GM19455 (cell line): ENCODE results near the gene USP43.
"Not testable (repeated sequence)": the region's sequence is repeated elsewhere in the genome, so short reads cannot be mapped to it uniquely, and the experiment has no call there.

ENCODE experiments used
- ATAC-seq: cut with Tn5 transposase; IDR thresholded peaks from one replicate; pipeline ENCODE4 v1.9.1; 2021; ENCODE audit not compliant: unreplicated experiment

Gene USP43, protein sequence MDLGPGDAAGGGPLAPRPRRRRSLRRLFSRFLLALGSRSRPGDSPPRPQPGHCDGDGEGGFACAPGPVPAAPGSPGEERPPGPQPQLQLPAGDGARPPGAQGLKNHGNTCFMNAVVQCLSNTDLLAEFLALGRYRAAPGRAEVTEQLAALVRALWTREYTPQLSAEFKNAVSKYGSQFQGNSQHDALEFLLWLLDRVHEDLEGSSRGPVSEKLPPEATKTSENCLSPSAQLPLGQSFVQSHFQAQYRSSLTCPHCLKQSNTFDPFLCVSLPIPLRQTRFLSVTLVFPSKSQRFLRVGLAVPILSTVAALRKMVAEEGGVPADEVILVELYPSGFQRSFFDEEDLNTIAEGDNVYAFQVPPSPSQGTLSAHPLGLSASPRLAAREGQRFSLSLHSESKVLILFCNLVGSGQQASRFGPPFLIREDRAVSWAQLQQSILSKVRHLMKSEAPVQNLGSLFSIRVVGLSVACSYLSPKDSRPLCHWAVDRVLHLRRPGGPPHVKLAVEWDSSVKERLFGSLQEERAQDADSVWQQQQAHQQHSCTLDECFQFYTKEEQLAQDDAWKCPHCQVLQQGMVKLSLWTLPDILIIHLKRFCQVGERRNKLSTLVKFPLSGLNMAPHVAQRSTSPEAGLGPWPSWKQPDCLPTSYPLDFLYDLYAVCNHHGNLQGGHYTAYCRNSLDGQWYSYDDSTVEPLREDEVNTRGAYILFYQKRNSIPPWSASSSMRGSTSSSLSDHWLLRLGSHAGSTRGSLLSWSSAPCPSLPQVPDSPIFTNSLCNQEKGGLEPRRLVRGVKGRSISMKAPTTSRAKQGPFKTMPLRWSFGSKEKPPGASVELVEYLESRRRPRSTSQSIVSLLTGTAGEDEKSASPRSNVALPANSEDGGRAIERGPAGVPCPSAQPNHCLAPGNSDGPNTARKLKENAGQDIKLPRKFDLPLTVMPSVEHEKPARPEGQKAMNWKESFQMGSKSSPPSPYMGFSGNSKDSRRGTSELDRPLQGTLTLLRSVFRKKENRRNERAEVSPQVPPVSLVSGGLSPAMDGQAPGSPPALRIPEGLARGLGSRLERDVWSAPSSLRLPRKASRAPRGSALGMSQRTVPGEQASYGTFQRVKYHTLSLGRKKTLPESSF

DNA sequence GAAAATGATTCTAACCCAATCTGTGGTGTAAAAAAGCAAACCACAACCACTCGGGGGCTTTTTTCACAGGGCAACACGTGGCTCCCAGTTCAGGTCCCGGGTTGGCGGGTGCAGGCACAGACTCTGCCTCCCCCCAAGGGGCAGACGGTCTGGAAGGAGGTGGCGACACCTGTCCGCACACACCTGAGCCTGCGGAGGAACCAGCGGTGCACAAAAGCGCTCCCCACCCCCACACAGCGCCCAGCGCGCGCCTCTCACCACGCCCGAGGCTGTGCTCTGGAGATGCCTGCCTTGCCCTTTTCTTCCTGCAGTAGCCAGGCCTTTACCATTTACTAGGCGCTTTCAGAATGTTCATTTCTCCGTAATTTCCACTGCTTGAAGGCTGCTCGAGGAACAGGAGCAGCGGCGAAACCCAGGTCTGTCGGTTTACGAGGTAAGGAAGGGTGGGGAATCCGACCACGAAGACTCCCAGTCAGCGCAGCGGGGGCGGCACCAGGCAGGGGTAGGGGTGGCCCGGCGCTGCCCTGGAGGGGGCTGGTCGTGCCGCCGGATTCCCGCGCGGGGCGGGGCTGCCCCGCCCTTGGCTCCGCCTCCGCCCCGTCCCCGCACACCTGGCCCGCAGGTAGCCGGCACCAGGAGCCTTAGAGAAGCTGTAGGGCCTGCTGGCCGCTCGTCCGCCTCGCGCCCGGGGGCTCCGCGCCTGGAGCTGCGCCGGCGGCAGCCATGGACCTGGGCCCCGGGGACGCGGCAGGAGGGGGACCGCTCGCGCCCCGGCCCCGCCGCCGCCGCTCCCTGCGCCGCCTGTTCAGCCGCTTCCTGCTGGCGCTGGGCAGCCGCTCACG is at the start of gene USP43:
Gene USP43, plus strand, starts transcription at position 608 of the 842 bp plus-strand sequence. Its CDS starts 116 bp downstream, at position 724.
- ATAC-seq: no peak

DNA sequence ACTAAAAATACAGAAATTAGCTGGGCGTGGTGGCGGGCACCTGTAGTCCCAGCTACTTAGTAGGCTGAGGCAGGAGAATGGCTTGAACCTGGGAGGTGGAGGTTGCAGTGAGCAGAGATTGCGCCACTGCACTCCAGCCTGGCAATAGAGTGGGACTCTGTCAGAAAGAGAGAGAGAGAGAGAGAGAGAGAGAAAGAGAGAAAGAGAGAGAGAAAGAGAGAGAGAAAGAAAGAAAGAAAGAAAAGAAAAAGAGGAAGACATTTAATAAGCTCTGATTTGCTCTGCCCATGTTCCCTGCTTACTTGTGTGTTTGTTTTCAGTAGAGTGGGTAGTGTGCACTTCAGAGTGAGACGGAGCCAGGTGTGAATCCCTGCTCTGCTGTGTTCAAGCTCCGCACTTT is 47.7 kb upstream of the USP43 start:
- not testable (repeated sequence) for ATAC-seq

DNA sequence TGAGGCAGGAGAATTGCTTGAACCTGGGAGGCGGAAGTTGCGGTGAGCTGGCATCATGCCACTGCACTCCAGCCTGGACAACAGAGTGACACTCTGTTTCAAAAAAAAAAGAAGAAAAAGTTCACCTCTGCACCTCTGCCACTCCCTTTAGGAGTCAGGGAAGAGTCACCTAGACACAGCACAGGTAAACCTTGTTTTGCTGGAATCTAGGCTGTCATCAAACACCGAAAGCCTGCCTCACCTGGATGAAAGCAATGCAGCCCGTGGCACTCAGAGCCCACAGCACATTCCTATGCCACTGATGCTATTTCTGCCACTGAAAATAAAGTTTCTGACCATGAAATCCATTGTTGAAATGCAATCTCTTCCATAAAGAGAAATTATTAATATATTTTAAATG is 46.7 kb upstream of the USP43 start:
- no peak for ATAC-seq

DNA sequence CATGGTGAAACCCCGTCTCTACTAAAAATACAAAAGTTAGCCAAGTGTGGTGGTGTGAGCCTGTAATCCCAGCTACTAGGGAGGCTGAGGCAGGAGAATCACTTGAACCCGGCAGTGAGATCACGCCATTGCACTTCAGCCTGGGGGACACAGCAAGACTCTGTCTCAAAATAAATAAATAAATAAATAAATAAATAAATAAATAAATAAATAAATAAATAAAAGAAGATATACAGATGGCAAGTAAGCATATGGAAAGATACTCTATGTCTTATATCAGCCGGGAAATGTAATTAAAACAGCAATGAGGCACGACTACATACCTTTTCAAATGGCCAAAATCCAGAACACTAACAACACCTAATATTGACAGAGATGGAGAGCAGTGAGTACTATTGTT is 40.7 kb upstream of the USP43 start:
- not testable (repeated sequence) for ATAC-seq

DNA sequence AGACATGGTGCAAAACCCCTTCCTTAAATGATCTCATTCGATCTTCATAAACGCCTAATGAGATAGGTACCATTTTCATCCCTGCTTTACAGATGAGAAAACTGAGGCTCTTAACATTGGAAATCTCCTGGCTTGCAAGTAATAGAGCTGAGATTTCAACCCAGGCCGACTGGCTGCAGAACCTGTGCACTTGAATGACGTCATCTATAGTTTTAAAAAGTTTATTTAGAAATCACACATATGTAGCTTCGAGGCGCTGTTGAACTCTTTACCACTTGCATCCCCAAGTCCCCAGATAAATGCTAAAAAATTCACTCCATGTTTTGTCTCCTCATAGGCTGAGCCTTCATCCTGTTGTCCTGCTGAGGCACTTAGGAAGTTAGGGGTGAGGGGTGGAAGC is 38.9 kb upstream of the USP43 start:
- ATAC-seq: no peak

DNA sequence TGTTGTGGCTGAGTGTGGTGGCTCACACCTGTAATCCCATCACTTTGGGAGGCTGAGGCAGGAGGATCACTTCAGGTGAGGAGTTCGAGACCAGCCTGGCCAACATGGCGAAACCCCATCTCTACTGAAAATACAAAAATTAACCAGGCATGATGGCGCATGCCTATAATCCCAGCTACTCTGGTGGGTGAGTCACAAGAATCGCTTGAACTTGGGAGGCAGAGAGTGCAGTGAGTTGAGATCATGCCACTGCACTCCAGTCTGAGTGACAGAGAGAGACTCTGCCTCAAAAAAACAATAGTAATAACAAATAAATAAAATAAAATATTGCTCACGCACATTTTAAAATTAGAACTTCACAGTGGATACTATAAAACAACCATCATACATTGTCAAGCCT is 38.3 kb upstream of the USP43 start:
- ATAC-seq: not testable (repeated sequence)

DNA sequence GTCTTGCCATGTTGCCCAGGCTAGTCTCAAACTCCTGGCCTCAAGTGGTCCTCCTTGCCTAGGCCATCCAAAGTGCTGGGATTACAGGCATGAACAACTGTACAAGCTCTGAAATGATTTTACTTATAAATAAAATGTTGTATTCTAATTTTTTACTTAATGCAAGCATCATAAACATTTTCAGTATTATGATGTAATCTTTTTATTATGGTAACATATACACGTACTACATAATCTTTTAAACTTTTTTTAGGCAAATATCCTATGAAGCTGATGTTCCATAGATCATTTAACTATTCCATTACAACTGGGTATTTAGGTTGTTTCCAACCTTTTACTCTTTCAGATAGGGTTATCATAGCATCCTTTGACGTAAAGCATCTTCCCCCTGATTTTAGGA is 33.8 kb upstream of the USP43 start:
- no peak for ATAC-seq

DNA sequence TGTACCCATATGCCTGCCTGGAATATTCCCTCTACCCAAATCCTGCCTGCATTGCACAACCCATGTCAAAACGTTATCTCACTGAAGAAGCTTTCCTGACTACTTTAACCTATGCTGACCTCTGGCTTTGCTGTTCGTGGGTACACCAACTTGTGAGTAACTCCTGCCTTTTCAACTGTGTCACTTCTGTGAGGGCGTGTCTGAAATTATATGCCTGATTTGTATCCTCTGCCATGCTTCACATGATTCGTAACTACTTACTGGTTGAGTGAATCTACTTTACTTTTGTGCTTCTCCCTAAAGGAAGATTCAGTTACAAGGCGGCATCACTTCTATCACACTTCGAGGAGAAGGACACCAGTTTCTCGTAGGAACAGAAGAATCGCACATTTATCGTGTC is 33.3 kb upstream of the USP43 start:
- ATAC-seq: no peak

DNA sequence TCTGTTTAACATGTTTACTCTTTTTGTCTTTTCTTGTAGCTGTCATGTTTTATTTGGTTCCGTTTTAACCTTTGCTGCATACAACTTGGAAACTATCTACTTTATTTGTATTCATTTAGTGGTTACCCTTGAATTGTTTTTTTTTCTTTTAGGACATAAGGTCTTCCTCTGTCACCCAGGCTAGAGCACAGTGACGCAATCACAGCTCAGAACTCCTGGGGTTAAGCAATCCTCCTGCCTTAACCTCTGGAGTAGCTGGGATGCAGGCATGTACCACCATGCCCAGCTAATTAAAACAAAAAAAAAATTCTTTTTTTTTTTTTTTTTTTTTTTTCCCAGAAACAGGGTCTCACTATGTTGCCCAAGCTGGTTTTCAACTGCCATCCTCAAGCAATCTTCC is 29.8 kb upstream of the USP43 start:
- no peak for ATAC-seq

DNA sequence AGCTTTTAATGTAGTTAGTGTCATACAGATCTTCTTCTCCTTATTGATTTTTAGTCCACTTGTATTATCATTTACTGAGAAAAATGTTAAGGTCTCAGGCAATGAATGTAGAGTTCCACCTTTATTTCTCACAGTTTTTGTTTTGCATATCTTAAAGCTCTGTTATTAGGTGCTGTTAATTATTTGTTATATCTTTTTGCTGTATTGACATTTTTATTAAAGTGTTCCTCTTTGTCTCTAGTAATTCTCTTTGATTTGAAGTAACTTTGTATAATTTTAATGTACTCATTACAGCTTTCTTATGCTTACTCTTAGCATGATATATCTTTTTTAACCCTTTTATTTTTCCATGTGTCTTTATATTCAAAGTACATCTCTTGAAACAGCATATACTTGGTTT is 22.4 kb upstream of the USP43 start:
- ATAC-seq: no peak

DNA sequence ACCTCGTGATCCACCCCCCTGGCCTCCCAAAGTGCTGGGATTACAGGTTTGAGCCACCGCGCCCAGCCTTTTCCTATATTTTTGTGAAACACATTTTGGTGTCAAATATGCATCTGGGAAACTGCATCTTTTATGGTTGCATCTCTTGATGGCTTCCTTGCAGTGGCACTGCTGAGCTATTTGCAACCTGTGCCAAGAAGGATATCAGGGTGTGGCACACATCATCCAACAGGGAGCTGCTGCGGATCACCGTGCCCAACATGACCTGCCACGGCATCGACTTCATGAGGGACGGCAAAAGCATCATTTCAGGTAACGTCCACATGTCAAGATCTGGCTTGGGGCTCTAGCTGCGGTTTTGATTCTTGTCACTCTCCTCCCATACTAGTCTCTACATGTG is 16.8 kb upstream of the USP43 start:
- no peak for ATAC-seq

DNA sequence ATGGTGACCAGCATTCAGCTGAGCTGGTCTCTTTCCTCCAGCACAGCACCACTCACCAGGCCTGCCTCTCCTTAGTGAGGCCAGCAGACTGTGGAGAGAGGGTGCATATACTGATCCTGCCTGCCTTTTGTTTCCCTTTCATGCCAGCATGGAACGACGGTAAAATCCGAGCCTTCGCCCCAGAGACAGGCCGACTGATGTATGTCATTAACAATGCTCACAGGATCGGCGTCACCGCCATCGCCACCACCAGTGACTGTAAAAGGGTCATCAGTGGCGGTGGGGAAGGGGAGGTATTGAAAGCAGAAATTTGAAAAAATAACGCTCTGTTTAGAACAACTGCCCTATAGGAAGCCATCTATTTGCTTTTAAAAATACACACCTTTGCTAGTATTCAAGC is 12.6 kb upstream of the USP43 start:
- no peak for ATAC-seq

DNA sequence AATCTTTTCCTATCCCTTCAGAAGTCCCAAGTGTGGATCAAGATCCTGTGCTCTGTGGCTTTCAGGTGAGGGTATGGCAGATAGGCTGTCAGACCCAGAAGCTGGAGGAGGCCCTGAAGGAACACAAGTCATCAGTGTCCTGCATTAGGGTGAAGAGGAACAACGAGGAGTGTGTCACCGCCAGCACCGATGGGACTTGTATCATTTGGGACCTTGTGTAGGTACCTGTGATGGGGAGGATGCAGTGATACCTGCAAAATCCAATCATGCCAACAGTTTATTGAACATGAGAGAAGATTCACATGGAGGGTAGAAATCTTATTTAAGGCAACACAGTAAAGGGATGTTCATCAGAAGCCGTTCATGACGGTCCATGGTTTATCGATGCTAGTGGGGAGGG is 10.0 kb upstream of the USP43 start:
- no peak for ATAC-seq

DNA sequence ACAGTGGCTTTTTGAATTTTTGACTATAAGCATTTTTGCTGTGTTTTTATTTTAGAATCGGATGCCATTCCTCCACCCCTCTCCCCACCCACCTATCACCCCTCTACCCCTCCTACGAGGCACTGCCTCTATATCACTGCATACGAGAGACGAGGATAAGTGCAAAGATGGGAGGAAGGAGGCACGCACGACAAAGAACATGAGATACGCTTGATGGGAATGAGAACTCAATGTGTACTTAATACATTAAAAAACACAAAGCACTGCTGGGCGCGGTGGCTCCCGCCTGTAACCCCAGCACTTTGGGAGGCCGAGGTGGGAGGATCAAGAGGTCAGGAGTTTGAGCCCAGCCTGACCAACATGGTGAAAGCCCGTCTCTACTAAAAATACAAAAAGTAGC is 8.8 kb upstream of the USP43 start:
- ATAC-seq: no peak

DNA sequence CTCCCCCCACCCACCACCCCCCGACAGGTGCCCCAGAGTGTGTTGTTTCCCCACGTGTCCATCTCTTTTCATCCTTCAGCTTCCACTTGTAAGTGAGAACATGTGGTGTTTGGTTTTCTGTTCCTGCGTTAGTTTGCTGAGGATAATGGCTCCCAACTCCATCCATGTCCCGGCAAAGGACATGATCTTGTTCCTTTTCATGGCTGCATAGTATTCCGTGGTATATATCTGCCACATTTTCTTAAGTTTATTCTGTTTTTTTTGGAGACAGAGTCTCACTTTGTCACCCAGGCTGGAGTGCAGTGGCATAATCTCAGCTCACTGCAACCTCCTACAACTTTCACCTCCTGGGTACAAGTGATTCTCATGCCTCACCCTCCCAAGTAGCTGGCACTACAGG is 4.9 kb upstream of the USP43 start:
- not testable (repeated sequence) for ATAC-seq

DNA sequence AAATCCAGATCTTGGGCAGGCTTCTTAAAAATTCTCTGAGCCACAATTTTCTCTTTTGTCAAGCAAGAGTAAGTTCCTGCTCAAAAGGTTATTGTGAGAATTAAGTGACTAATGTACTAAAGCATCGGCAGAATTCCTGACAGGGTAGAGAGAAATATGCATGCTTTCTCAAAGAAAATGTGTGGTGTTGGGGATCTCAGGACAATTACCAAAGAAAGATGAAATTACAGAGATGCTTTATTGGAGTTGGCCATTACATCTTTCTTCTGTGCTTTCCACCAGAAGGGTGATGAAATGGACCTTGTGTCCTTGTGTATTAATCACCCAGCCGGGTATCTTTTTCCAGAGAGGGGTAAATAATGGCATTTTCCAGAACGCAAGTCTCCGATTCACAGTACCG is 1.7 kb upstream of the USP43 start:
- ATAC-seq: no peak

DNA sequence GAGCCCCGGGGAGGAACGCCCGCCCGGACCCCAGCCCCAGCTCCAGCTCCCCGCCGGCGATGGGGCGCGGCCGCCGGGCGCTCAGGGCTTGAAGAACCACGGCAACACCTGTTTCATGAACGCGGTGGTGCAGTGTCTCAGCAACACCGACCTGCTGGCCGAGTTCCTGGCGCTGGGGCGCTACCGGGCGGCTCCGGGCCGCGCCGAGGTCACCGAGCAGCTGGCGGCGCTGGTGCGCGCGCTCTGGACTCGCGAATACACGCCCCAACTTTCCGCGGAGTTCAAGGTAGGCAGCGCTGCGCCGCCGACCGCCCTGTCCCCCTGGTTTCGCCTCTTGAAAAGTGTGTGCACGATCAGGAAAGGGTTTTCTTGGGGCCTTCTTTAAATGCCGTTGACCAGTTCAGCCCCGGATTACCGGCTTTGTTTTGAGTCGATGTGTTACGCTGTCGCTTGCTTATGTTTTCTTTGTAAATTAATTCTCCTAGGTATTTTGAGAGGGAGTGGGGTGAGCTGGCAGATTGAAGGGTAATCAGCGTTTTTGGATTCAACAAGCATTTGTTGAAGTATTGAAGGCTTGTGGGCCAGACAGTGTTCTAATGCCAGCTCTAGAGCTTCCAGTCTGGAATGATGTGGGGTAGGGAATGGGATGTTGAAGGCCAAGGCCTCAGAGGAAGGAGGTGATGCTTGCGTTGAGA is 681 bp downstream of the USP43 start:
- no peak for ATAC-seq

DNA sequence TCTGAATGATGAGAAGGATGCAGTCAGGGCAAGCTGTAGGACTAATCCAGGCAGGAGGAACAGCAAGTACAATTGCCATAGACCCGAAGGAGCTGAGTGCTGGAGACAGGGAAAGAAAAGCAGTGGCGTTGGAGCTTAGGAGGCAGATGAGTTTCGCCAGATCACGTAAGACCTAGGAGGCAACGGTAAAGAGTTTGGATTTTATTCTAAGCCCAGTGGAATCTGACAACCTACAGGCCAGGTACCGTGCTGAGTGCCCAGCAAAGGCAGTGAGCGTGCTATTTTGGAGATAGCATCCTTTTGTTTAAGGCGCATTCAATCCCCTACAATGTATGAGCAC is 1.2 kb downstream of the USP43 start:
- ATAC-seq: no peak

DNA sequence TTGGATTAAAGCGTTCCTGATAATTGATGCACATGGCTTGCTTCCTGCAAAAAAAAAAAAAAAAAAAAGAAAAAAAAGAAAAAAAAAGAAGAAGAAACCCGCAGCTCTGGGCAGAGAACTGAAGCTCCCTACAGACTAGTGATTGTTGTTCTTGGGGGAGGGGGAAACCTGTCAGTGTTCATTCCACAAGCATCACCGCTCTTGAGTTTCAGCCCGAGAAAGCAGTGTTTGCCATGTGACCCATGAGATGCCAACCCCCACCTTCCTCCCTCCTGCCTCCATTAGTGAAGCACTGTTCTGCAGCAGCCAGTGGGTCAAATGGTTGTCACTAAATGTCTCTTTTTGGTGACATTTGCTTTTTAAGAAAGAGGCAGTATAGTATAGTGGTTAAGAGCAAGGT is 1.7 kb downstream of the USP43 start:
- no peak for ATAC-seq

DNA sequence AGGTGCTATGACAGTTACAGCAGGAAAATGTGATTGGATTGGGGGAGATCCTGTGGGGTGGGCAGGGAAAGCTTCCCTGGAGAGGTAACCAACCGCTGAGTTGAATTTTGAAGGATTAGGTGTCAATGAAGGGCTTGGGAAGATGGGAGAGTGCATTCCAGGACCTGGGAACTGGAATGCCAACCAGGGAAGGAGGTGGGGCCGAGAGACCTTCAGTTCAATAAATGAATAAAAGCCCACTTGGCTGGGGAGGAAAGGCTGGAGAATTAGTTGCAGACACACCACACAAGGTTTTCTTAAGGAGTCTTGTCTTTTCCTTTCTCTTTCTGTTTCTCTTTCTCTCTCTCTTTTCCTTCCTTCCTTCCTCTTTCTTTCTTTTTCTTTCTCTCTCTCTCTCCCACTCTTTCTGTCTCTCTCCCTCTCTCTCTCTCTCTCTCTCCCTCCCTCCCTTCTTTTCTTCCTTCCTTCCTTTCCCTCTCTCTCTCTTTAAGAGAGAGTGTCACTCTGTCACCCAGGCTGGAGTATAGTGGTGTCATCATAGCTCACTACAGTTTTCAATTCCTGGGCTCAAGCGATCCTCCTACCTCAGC is 3.3 kb downstream of the USP43 start:
- ATAC-seq: no peak
